Endometrial microvascular endothelial cells (primary cell): ENCODE data around the gene PTF1A. TPM values are rescaled to one million over a fixed set of nuclear protein-coding genes. Genes with fewer than 3 reads are reported as not detected.
"Not testable (repeated sequence)": the region's sequence is repeated elsewhere in the genome, so short reads cannot be mapped to it uniquely, and the experiment has no call there.

Experiments used
- in situ Hi-C: cut with HindIII; loops from 2 replicates; pipeline ENCODE4 v1.10.0; 2017; ENCODE audit warnings: low sequenced_read_pairs, low pct_unique_long_range_greater_than_20kb; ENCODE audit errors: inconsistent ontology term
- total RNA-seq: library from RNA; depleted of rRNA; stranded (reverse); fragments of >200 nt; gene quantifications from one replicate; pipeline ENCODE4 v1.2.3, GENCODE V29; 2015; ENCODE audit errors: inconsistent ontology term

PTF1A gene
- total RNA-seq, 1 donor from 2014 or later: not detected

DNA sequence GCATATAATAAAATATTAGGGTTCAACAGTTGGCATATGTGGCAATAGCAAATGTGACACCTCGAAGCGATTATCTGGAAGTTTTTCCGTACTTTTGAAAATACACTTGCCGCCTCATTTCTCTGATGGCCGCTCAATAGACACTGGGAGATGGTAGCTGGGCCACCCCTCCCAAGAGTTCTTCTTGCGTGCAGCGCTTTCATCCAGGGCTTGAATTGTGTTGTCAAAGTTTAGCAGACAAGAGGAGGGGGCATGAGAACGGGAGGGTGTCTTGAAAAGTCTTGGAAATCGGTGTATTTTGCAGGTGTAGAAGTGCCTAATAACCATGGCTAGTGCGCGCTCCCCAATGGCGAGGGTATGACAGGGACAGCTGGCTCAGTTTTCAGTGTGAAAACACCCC, 8.5 kb downstream of the PTF1A start:
- in situ Hi-C loops: no loop called here

- in situ Hi-C loops: no loop called here
These were observed 9.0 kb downstream of the PTF1A start for GRCh38 chr10:23200997-23201652.

DNA sequence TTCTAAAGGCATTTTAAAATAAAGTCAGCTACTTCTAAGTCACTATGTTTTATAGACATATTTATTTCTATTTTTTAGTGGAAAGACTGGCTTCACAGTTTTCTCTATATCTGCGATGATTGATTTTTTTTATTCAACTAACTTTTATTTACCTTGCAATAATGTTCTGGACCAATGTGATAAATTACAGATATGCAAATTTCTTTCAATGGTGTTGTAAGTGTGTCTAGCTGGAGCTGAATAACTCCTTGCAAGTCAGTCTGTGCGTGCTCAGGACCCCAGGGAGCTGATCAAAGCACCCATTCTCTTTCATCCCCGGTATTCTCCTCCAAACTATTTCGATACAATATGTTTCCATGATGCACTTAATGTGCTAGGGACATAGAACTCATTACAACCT, 9.7 kb downstream of the PTF1A start:
- in situ Hi-C loops: no loop called here

DNA sequence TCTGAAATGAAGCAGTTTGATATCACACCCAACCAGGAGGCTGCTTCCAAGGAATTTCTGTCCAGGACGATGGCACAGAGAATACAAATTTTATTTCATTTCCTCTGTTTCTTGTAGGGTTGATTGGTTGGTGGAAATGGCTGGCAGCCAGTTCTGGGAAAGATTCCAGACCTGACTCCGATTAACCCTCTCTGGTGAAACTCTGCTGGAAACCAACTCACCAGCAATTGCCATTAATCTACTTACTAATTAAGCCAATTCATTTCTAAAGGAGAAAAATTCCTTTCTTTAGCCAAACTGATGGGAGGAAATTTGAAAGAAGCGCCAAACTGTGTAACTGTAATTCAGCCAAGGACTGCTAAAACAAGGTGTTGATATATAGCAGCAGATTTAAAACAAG, 10.7 kb downstream of the PTF1A start:
- in situ Hi-C loops: no loop called here

GRCh38 chr10:23203369-23204325, 11.5 kb downstream of the PTF1A start:
- in situ Hi-C loops: no loop called here

- in situ Hi-C loops: no loop called here
These were observed 12.7 kb downstream of the PTF1A start for GRCh38 chr10:23204773-23205172.

GRCh38 chr10:23205972-23206642, 14.0 kb downstream of the PTF1A start:
- in situ Hi-C loops: no loop called here

- in situ Hi-C loops: no loop called here
These were observed 25.4 kb downstream of the PTF1A start for GRCh38 chr10:23217471-23217870.

- in situ Hi-C loops: no loop called here
These were observed 38.5 kb downstream of the PTF1A start for GRCh38 chr10:23230582-23230981.

DNA sequence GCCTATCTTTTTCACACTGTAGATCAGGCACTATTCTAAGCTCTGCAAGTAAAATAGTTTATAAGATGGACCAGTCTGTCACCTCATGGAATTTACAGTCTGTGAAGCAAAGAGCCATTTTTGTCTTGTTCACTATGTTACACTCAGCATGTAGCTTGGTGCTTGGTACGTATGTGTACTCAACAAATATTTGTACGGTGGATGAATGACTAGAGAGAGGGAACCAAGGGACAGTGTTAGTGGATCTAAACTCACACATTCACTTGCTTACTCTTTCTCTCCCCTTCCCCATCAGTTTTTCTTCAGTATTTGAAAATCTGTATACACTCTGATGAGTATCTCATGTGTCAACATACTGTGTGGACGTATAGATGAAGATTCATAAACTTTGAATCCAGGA, 45.9 kb downstream of the PTF1A start:
- in situ Hi-C loops: no loop called here

- in situ Hi-C loops: not testable (repeated sequence)
These were observed 49.7 kb downstream of the PTF1A start for GRCh38 chr10:23241779-23242178.

Other genes with a start within 250 kb of the PTF1A start
- gene MSRB2, start 96.7 kb upstream of the PTF1A start, total RNA-seq: 24.0 TPM
- not detected for gene C10orf67, start 152.5 kb downstream of the PTF1A start, total RNA-seq
- 2.0 TPM for gene OTUD1, start 246.8 kb downstream of the PTF1A start, total RNA-seq